Neuronal stem cell (in vitro differentiated cells): ENCODE data around the gene TNIP2.

Source experiments
- DNase-seq: peaks from one replicate; pipeline ENCODE4 v3.0.0-alpha.2; 2013; ENCODE audit warnings: low spot score
- H2AFZ ChIP-seq: one replicate; pipeline ENCODE4 v1.6.1; 2013; ENCODE audit warnings: mild to moderate bottlenecking, low read length, inconsistent platforms
- H2AK5ac ChIP-seq: 2 replicates; pipeline ENCODE4 v1.6.1; 2013; ENCODE audit warnings: low read depth, mild to moderate bottlenecking, inconsistent platforms, low read length, moderate library complexity, mixed read lengths
- H2BK120ac ChIP-seq: 2 replicates; pipeline ENCODE4 v1.6.1; 2013; ENCODE audit warnings: low read depth, mild to moderate bottlenecking, inconsistent platforms, low read length, moderate library complexity, mixed read lengths
- H2BK12ac ChIP-seq: one replicate; pipeline ENCODE4 v1.6.1; 2013; ENCODE audit warnings: low read length, inconsistent platforms
- H2BK15ac ChIP-seq: 2 replicates; pipeline ENCODE4 v1.6.1; 2013; ENCODE audit warnings: mild to moderate bottlenecking, low read length, inconsistent platforms, mixed read lengths
- H2BK5ac ChIP-seq: one replicate; pipeline ENCODE4 v1.6.1; 2013; ENCODE audit warnings: inconsistent platforms, mild to moderate bottlenecking, low read length, moderate library complexity
- H3K14ac ChIP-seq: one replicate; pipeline ENCODE4 v1.6.1; 2013; ENCODE audit warnings: low read length, inconsistent platforms
- H3K18ac ChIP-seq: 2 replicates; pipeline ENCODE4 v1.6.1; 2013; ENCODE audit warnings: low read length, inconsistent platforms
- H3K23ac ChIP-seq: 2 replicates; pipeline ENCODE4 v1.6.1; 2013; ENCODE audit warnings: low read depth, mild to moderate bottlenecking, mixed read lengths, low read length, inconsistent platforms; ENCODE audit not compliant: poor library complexity
- H3K27ac ChIP-seq: replicated peaks from 3 replicates; pipeline ENCODE4 v1.5.1; 2013; ENCODE audit warnings: low read length, inconsistent platforms
- H3K27me3 ChIP-seq, 3 experiments: 2 replicates each; pipeline ENCODE4 v1.6.1; 2013; ENCODE audit warnings: low read length in 3 of 3, mild to moderate bottlenecking in 2 of 3, inconsistent platforms in 1 of 3, low read depth in 1 of 3, mixed read lengths in 1 of 3, moderate library complexity in 1 of 3; ENCODE audit not compliant: control insufficient read depth in 3 of 3, insufficient read depth in 3 of 3
- H3K36me3 ChIP-seq, 2 donors: replicated peaks in 1 of 2; 2 replicates each; pipeline ENCODE4 v1.6.1; 2013; ENCODE audit warnings: low read length in 2 of 2; ENCODE audit not compliant: control insufficient read depth in 2 of 2, insufficient read depth in 2 of 2
- H3K4ac ChIP-seq: 2 replicates; pipeline ENCODE4 v1.6.1; 2013; ENCODE audit warnings: inconsistent platforms, mild to moderate bottlenecking, low read length, moderate library complexity
- H3K4me1 ChIP-seq, 2 donors: 1 replicate in 1 of 2; 2 replicates in 1 of 2; pipeline ENCODE4 v1.6.1; 2013; ENCODE audit warnings: low read length in 2 of 2, low read depth in 1 of 2; ENCODE audit not compliant: control insufficient read depth in 2 of 2, insufficient read depth in 1 of 2
- H3K4me2 ChIP-seq: one replicate; pipeline ENCODE4 v1.6.1; 2013; ENCODE audit warnings: mild to moderate bottlenecking, low read length, inconsistent platforms; ENCODE audit not compliant: insufficient read depth, poor library complexity, severe bottlenecking
- H3K4me3 ChIP-seq, 2 donors: 2 replicates each; pipeline ENCODE4 v1.5.1; 2013; ENCODE audit warnings: low read length in 2 of 2, mild to moderate bottlenecking in 2 of 2, inconsistent platforms in 1 of 2, moderate library complexity in 1 of 2
- H3K79me1 ChIP-seq: one replicate; pipeline ENCODE4 v1.6.1; 2013; ENCODE audit warnings: low read depth, mild to moderate bottlenecking, inconsistent platforms, low read length, moderate library complexity
- H3K9ac ChIP-seq: one replicate; pipeline ENCODE4 v1.6.1; 2013; ENCODE audit warnings: mild to moderate bottlenecking, low read depth, low read length, inconsistent platforms; ENCODE audit not compliant: poor library complexity
- H3K9me3 ChIP-seq, 2 donors: replicated peaks in 1 of 2; 2 replicates each; pipeline versions ENCODE3 to v1.6.1; 2013; ENCODE audit warnings: low read length in 2 of 2, mild to moderate bottlenecking in 2 of 2, inconsistent platforms in 1 of 2, low read depth in 1 of 2, mixed read lengths in 1 of 2, moderate library complexity in 1 of 2; ENCODE audit not compliant: control insufficient read depth in 2 of 2, insufficient read depth in 1 of 2
- H4K8ac ChIP-seq: one replicate; pipeline ENCODE4 v1.6.1; 2013; ENCODE audit warnings: low read depth, mild to moderate bottlenecking, inconsistent platforms, low read length, moderate library complexity
- H4K91ac ChIP-seq: one replicate; pipeline ENCODE4 v1.6.1; 2013; ENCODE audit warnings: low read length, low read depth, mild to moderate bottlenecking, inconsistent platforms; ENCODE audit not compliant: poor library complexity
- WGBS, 2 donors: extraction: QIAGEN DNeasy Blood & Tissue Kit; methylation state at CpG; one replicate each; pipeline ENCODE4 v1.1.7; 2013; ENCODE audit warnings: missing lambda C conversion rate in 2 of 2, mixed read lengths in 1 of 2; ENCODE audit not compliant: insufficient read length in 2 of 2, insufficient replicate concordance in 1 of 2; ENCODE audit errors: extremely low coverage in 2 of 2; 5-methylcytosine and 5-hydroxymethylcytosine counted together

TNIP2 gene

GRCh38 chr4:2695346-2696060, 60.6 kb downstream of the TNIP2 start:
- H3K36me3 ChIP-seq, result peaks cover 63 to 100% of the 10 kb centered on the region in 2 donors
- DNase-seq, result no peak
- no CpG with 5 or more reads among the region's 5 CpGs for WGBS, 2 donors

GRCh38 chr4:2694691-2695090, 61.4 kb downstream of the TNIP2 start:
- no peak overlapping the region for H3K18ac ChIP-seq
- no peak overlapping the region for H2BK5ac ChIP-seq
- H2AFZ ChIP-seq, result no peak overlapping the region
- peak overlapping the region in 1 of 2 donors; percentile 57 for H3K4me3 ChIP-seq
- no peak overlapping the region for H2BK12ac ChIP-seq
- no peaks in the 10 kb centered on the region for H3K27me3 ChIP-seq
- H2AK5ac ChIP-seq, result no peak overlapping the region
- no peak overlapping the region for H2BK15ac ChIP-seq
- H3K27ac ChIP-seq, result no peak overlapping the region
- peaks cover 0 to 2% of the 10 kb centered on the region in 2 donors for H3K9me3 ChIP-seq
- peaks cover 62 to 100% of the 10 kb centered on the region in 2 donors for H3K36me3 ChIP-seq
- H3K9ac ChIP-seq, result peak overlapping the region; percentile 27
- DNase-seq, result no peak
- no peak overlapping the region for H3K4ac ChIP-seq
- no peaks in the 10 kb centered on the region for H3K4me1 ChIP-seq
- peaks cover 7% of the 10 kb centered on the region for H3K79me1 ChIP-seq
- H3K23ac ChIP-seq, result peak overlapping the region; percentile 95
- H2BK120ac ChIP-seq, result no peak overlapping the region
- H4K8ac ChIP-seq, result no peak overlapping the region
- WGBS, 2 donors, result no CpG with 5 or more reads among the region's 16 CpGs
- H3K14ac ChIP-seq, result no peak overlapping the region
- H4K91ac ChIP-seq, result no peak overlapping the region
- H3K4me2 ChIP-seq, result no peak overlapping the region

More at GRCh38 chr4:2695346-2696060, 60.6 kb downstream of the TNIP2 start:
- H3K4me3 ChIP-seq, result no peak overlapping the region
- H3K4ac ChIP-seq, result no peak overlapping the region
- no peak overlapping the region for H2BK12ac ChIP-seq
- H2BK120ac ChIP-seq, result no peak overlapping the region
- H2AK5ac ChIP-seq, result no peak overlapping the region
- H4K91ac ChIP-seq, result no peak overlapping the region
- peaks cover 4% of the 10 kb centered on the region for H3K79me1 ChIP-seq
- no peak overlapping the region for H2BK15ac ChIP-seq
- H3K23ac ChIP-seq, result no peak overlapping the region
- no peak overlapping the region for H3K18ac ChIP-seq
- peaks cover 0 to 2% of the 10 kb centered on the region in 2 donors for H3K9me3 ChIP-seq
- no peak overlapping the region for H3K14ac ChIP-seq
- no peak overlapping the region for H2AFZ ChIP-seq
- H3K4me2 ChIP-seq, result no peak overlapping the region
- H2BK5ac ChIP-seq, result no peak overlapping the region
- no peak overlapping the region for H3K9ac ChIP-seq
- H3K27ac ChIP-seq, result no peak overlapping the region
- no peak overlapping the region for H4K8ac ChIP-seq
- no peaks in the 10 kb centered on the region for H3K4me1 ChIP-seq
- H3K27me3 ChIP-seq, result no peaks in the 10 kb centered on the region

GRCh38 chr4:2691952-2692435, 64.1 kb downstream of the TNIP2 start:
- Histone ChIP-seq H3K4me2 (no peak overlapping the region), H3K4me1 (no peaks in the 10 kb centered on the region), H4K8ac (no peak overlapping the region), H3K36me3 (peaks cover 53 to 100% of the 10 kb centered on the region in 2 donors), H3K14ac (no peak overlapping the region), H3K9me3 (peaks cover 0 to 2% of the 10 kb centered on the region in 2 donors), H3K4ac (no peak overlapping the region), H3K27ac (no peak overlapping the region), H3K9ac (no peak overlapping the region), H3K4me3 (no peak overlapping the region), H3K18ac (no peak overlapping the region), H2BK15ac (no peak overlapping the region), H2AFZ (no peak overlapping the region), H2AK5ac (no peak overlapping the region), H3K27me3 (no peaks in the 10 kb centered on the region), H4K91ac (no peak overlapping the region), H3K79me1 (peaks cover 7% of the 10 kb centered on the region), H2BK120ac (no peak overlapping the region), H2BK12ac (no peak overlapping the region), H3K23ac (no peak overlapping the region), H2BK5ac (no peak overlapping the region)
- no CpG with 5 or more reads among the region's 7 CpGs for WGBS, 2 donors
- DNase-seq, result no peak
